T-helper 2 cell treated with Interferon-gamma antibody and Interleukin-4, amounts not matched to agents 5 μg/mL and 100 μg/mL, for 36 hours (primary cell): Measurements from ENCODE around the gene BSDC1.

Experiments used
- DNase-seq: peaks from one replicate; pipeline ENCODE4 v3.0.0; 2021; ENCODE audit warnings: low spot score
- H3K27ac Mint-ChIP-seq: one replicate; pipeline ENCODE4 v1.8.0; 2021; ENCODE audit warnings: mild to moderate bottlenecking, mixed read lengths
- H3K27me3 Mint-ChIP-seq: one replicate; pipeline ENCODE4 v1.8.0; 2021; ENCODE audit warnings: low read depth, mixed read lengths
- H3K36me3 Mint-ChIP-seq: one replicate; pipeline ENCODE4 v1.8.0; 2021; ENCODE audit warnings: low read depth, mixed read lengths
- H3K4me1 Mint-ChIP-seq: one replicate; pipeline ENCODE4 v1.8.0; 2021; ENCODE audit warnings: low read depth, mixed read lengths
- H3K4me3 Mint-ChIP-seq: one replicate; pipeline ENCODE4 v1.8.0; 2022; ENCODE audit warnings: mild to moderate bottlenecking, moderate library complexity, mixed read lengths
- H3K9me3 Mint-ChIP-seq: one replicate; pipeline ENCODE4 v1.8.0; 2021; ENCODE audit warnings: mixed read lengths

Gene BSDC1

DNA sequence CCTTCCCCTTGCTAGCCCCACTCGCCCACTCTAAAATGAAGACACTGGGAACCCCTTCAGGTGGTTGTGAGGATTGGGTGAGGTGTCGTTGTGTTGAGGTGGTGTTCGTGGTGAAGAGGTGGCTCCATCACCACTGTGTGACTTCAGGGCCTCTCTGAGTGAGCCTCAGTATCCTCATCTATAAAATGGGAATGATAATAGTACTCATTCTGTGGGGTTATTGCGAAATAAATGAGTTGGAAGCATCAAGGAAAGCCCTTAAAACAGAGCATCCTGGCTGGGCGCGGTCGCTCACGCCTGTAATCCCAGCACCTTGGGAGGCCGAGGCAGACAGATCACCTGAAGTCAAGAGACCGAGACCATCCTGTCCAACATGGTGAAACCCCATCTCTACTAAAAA lies 51.5 kb downstream of the BSDC1 start:
- peaks cover 8% of the 10 kb centered on the region for H3K27me3 Mint-ChIP-seq
- no peaks in the 10 kb centered on the region for H3K9me3 Mint-ChIP-seq
- peak overlapping the region; percentile 25 for H3K4me3 Mint-ChIP-seq
- H3K36me3 Mint-ChIP-seq, result no peaks in the 10 kb centered on the region
- no peak for DNase-seq
- peaks cover 19% of the 10 kb centered on the region for H3K4me1 Mint-ChIP-seq
- peak overlapping the region; percentile 56 for H3K27ac Mint-ChIP-seq

DNA sequence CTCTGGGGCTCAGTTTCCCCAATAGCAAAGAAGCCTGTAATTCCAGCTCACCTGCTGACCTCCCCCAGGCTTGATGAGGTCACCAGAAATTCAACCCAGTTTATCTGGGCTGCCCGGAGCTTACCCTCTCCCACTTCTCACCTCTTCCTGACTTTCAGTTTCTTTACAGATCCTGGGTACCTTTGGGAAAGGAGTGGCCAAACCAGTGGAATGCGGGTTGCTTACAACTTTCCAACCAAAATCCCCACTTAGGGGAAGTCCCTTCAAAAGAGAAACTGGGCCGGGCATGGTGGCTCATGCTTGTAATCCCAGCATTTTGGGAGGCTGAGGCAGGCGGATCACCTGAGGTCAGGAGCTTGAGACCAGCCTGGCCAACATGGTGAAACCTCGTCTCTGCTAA lies 52.3 kb downstream of the BSDC1 start:
- Mint-ChIP-seq H3K4me3 (no peak overlapping the region), H3K27ac (no peak overlapping the region), H3K36me3 (no peaks in the 10 kb centered on the region), H3K27me3 (peaks cover 8% of the 10 kb centered on the region), H3K9me3 (no peaks in the 10 kb centered on the region), H3K4me1 (peaks cover 26% of the 10 kb centered on the region)
- DNase-seq, result no peak

DNA sequence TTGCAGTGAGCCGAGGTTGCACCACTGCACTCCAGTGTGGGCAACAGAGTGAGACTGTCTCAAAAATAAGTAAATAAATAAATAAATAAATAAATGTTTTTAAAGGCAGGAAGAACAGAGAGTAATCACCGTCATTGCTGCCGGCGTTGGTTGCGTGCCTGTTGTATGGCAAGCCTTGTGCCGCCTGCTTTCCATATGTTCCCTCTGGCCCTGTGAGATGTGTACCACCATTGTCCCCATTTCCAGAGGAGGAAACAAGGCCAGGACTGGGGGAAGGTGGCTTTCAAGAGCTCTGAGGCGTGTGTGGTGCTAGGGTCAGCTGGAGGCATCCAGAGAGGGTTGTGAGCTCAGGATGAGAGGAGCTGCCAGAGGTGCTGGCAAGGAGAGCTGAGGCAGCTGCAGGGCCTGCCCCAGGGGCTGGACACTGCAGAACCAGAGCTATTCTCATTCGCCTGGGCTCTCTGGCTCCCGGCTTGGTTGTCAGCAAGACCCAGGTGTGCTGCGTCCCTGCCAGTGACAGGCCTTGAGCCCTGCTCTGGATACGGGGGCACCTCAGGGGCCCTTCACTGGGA lies 53.0 kb downstream of the BSDC1 start:
- no peaks in the 10 kb centered on the region for H3K9me3 Mint-ChIP-seq
- DNase-seq, result no peak
- peak overlapping the region; percentile 43 for H3K27ac Mint-ChIP-seq
- no peaks in the 10 kb centered on the region for H3K36me3 Mint-ChIP-seq
- H3K4me1 Mint-ChIP-seq, result peaks cover 29% of the 10 kb centered on the region
- H3K27me3 Mint-ChIP-seq, result peaks cover 5% of the 10 kb centered on the region
- no peak overlapping the region for H3K4me3 Mint-ChIP-seq

DNA sequence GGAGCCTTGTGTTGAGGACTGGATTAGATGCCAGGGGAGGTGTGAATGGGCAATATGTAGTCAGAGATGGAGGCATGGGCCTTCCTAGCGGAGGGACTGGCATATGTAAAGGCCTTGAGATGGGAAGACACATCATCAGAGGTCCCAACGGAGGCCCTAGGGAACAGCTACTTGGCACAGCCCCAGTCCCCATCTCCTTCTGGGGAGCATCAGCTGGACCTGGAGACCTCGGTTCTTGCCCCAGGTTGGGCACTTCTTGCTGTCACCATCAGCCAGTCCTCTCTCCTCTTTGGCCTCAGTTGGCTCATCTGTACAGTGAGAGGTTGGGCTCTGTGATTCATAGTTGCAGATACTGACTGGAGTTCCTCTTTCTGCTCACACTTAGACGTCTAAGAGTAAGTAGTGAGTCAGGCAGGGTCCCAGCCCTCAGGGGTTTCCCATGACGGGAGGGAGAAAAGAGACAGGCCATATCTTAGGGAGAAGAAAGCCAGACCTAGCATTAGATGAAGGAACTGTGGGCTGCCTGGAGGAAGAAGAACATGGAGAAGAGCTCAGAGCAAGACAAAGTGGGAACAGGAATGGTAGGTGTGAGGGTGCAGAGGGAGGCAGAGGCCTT lies 54.8 kb downstream of the BSDC1 start:
- H3K4me1 Mint-ChIP-seq, result peaks cover 34% of the 10 kb centered on the region
- H3K27me3 Mint-ChIP-seq, result no peaks in the 10 kb centered on the region
- H3K27ac Mint-ChIP-seq, result no peak overlapping the region
- no peak overlapping the region for H3K4me3 Mint-ChIP-seq
- H3K36me3 Mint-ChIP-seq, result no peaks in the 10 kb centered on the region
- DNase-seq, result no peak
- H3K9me3 Mint-ChIP-seq, result no peaks in the 10 kb centered on the region

DNA sequence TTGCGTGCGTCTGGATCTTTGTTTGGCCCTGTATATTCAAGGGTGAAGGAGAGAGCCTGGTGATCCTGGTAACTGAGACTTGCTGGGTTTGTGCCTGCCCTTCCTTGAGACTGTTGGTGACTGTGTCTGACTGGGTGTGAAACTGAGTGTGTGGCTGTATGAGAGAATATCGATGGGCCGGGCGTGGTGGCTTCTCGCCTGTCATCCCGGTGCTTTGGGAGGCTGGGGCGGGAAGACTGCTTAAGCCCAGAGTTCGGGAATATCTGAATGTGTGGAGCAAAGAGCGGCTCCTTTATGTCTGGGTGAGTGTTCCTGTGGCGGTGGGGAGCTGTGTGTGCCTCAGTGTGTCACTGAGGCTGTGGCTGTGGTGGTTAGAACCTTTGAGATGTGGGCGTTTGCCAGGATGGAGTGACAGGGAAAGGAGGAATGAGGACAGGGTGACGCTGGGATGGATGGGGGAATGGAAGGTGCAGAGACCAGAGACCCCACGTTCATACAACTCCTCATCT lies 55.5 kb downstream of the BSDC1 start:
- Mint-ChIP-seq H3K4me3 (peak overlapping the region; percentile 37), H3K36me3 (peaks cover 6% of the 10 kb centered on the region), H3K27me3 (no peaks in the 10 kb centered on the region), H3K9me3 (no peaks in the 10 kb centered on the region), H3K27ac (no peak overlapping the region), H3K4me1 (peaks cover 38% of the 10 kb centered on the region)
- DNase-seq, result no peak

DNA sequence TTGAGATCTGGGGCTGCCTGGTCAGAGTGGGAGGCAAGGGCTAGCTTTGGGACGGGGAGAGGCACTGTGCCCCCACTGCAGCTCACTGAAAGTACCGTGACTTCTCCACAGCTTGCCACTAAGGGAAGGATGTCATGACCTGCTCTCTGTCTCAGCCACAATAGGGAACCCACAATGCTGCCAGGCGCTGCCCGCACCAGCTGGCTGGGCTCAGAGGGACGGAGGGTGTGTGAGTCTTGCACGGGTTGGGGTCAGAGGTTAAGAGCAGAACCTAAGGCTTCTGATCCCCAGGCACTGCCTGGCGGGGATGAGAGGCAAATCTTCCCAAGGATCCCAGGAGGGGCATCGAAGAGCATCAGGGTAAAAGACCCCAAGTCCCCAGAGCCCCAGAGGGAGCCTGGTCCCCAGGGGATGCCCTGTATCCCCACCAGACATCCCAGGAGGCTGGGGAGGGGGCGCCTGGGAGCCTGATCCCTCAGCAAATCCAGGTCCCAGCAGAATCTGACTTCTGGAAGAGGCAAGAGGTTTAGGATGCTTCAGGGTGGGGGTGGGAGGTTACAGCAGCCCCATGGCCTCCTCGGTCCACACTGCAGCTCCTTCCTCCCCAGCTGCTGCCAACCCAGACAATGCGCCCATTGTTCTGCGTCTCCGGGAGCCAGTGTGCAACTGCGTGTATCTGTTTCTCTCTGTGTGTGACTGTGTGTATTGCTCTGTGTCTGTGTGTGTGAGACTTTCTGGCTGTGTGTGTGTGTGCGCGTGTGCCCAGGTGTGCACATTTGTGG lies 56.2 kb downstream of the BSDC1 start:
- DNase-seq, result no peak
- H3K4me3 Mint-ChIP-seq, result peak overlapping the region; percentile 37

DNA sequence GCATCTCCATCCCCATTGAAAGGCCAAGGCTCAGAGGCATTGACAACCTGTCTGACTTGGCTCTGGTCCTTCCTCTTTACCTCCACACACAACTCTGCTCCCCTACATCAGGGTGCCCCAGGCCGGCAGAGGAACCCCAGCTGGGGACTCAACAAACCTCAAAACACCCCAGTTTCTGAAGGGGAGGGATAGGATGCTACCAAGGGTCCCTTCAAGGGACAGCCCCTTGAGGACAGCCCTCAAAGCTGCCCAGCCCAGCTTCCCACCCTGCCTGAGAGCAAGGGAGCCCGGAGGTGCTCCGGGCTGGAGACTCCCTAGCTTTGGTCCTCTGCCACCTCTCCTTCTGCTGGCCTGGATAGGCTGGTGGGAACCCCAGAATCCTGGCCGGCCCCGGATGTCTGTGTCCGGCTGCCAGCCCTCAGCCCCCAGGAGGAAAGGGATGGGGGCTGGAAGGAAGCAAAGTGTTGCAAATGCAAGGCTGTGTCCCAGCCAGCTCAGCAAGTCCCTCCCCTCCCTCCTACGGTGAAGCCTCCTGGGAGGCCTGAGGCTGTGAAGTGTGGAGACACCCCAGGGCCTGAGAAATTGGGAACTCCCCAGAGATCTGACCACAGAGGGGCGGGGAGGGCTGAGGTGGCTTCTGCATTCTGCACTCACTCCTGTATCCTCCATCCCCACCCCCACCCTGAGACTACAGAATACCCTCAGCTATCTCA lies 57.1 kb downstream of the BSDC1 start:
- no peaks in the 10 kb centered on the region for H3K27me3 Mint-ChIP-seq
- H3K36me3 Mint-ChIP-seq, result peaks cover 18% of the 10 kb centered on the region
- H3K9me3 Mint-ChIP-seq, result no peaks in the 10 kb centered on the region
- peak; percentile 76 for DNase-seq
- peak overlapping the region; percentile 54 for H3K4me3 Mint-ChIP-seq
- peaks cover 31% of the 10 kb centered on the region for H3K4me1 Mint-ChIP-seq
- H3K27ac Mint-ChIP-seq, result no peak overlapping the region

More for the DNA sequence above, 56.2 kb downstream of the BSDC1 start:
- H3K27me3 Mint-ChIP-seq, result no peaks in the 10 kb centered on the region
- H3K27ac Mint-ChIP-seq, result no peak overlapping the region
- H3K4me1 Mint-ChIP-seq, result peaks cover 37% of the 10 kb centered on the region
- no peaks in the 10 kb centered on the region for H3K9me3 Mint-ChIP-seq
- peaks cover 10% of the 10 kb centered on the region for H3K36me3 Mint-ChIP-seq

DNA sequence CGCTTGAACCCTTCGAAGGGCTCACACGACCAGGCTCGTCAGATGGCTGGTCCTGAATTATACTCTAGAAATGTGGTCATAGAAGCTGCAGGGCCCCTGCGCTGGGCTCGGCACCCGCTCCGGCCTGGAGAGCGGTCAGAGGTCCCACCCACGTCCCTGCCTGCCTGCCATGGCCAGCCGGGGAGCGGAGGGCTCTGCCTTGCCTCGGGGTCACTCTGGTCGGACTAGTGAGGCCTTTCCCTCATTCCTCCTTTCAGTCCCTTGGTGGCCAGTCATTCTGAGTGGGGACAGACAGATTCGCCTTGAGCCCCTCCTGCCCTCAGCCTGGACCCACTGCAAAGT lies 57.7 kb downstream of the BSDC1 start:
- H3K27ac Mint-ChIP-seq, result no peak overlapping the region
- H3K36me3 Mint-ChIP-seq, result peaks cover 23% of the 10 kb centered on the region
- H3K4me3 Mint-ChIP-seq, result peak overlapping the region; percentile 54
- peaks cover 33% of the 10 kb centered on the region for H3K4me1 Mint-ChIP-seq
- no peaks in the 10 kb centered on the region for H3K27me3 Mint-ChIP-seq
- no peaks in the 10 kb centered on the region for H3K9me3 Mint-ChIP-seq
- no peak for DNase-seq

DNA sequence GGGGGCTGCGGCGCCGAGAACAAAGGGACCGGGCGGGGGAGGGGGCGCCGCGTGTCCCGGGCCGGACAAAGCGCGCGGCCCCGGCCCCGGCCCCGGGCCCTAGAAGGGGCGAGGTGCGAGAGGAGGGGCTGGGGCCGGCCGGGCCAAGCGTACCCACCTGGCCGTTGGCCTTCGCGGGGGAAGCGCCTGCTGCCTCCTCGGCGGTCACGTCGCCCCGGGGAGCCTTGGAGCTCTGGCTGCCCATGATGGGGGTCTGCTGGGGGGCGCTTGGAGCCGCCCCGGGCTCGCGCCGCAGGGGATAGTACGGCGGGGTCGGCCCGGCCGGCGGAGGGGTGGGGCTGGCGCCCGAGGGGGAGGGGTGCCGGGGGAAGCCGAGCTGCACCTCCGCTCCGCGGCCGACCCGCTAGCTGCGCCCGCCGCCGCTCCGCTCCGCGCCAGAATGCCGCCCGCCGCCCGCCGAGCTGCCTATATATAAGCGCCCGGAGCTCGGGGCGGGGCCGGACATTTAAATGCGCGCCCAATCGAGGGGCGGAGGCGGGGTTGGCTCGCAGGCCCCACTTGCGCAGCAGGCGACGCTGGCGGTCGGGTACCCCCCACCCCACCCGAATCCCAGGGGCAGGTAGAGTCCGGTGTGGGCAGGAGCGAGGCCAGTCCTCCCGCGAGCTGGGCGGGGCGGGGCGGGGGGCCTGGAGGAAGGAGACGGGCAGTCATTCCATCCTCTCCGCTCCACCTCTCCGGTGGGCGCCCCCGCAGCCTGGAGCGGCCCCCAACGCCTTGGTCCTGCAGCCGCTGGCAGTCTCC lies 58.3 kb downstream of the BSDC1 start, which contains the start of gene MARCKSL1:
MARCKSL1 (minus strand) TSS at position 444 of the 801 bp plus-strand sequence; CDS start at position 244, 200 bp downstream.
- Mint-ChIP-seq H3K4me1 (peaks cover 33% of the 10 kb centered on the region), H3K9me3 (no peaks in the 10 kb centered on the region), H3K4me3 (peak within 1 kb of the TSS; percentile 87), H3K27ac (peak within 1 kb of the TSS; percentile 63), H3K36me3 (peaks cover 29% of the 10 kb centered on the region), H3K27me3 (no peaks in the 10 kb centered on the region)
- peak; percentile 80 for DNase-seq

DNA sequence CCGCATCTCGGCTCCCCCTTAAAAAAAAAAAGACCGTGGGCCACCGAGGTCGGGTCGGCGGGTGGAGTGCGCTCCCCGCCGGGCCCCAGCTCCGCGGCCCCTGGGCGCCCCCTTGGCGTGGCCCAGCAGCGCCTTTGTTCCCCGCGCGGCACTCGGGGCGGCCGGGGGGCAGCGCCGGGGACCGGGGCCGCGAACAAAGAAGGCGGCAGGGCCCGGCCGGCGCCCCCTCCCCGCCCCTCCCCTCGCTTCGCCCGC lies 58.8 kb downstream of the BSDC1 start:
- peaks cover 33% of the 10 kb centered on the region for H3K4me1 Mint-ChIP-seq
- H3K36me3 Mint-ChIP-seq, result peaks cover 33% of the 10 kb centered on the region

DNA sequence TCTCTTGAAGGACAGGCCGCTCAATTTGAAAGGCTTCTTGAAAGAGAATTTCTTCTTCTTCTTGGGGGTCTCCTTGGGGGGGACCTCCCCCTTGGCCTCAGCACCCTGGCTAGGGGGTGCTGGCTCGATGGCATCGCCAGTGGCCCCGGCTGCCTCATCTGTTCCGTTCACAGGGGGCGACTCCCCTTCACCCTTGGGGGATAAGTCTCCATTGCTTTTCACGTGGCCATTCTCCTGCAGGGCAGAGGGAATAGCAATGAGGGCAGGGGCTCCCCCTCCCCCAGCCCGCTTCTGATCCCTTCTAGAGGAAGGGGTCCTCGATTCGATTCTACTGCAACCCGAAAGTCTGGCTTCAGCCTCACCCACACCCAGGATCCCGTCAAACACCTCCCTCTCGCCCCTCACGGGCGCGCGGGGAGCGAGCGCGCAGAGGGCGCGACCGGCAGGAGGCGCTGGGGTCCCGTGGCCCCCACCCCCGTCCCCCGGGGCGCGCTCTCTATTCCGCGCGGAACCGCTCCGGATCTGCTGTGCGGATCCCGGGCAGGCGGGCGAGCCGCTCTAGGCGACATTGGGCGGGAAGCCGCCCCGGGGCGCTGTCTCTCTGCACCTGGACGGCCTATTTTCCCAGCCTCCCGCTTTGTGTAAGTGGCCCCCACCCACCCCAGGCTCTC lies 59.2 kb downstream of the BSDC1 start:
- DNase-seq, result peak; percentile 49
- Mint-ChIP-seq H3K27ac (peak overlapping the region; percentile 63), H3K4me1 (peaks cover 33% of the 10 kb centered on the region), H3K4me3 (peak overlapping the region; percentile 87), H3K9me3 (no peaks in the 10 kb centered on the region), H3K36me3 (peaks cover 33% of the 10 kb centered on the region), H3K27me3 (no peaks in the 10 kb centered on the region)

More for the DNA sequence above, 58.8 kb downstream of the BSDC1 start:
- Mint-ChIP-seq H3K27ac (no peak overlapping the region), H3K27me3 (no peaks in the 10 kb centered on the region), H3K9me3 (no peaks in the 10 kb centered on the region), H3K4me3 (peak overlapping the region; percentile 16)
- DNase-seq, result no peak

DNA sequence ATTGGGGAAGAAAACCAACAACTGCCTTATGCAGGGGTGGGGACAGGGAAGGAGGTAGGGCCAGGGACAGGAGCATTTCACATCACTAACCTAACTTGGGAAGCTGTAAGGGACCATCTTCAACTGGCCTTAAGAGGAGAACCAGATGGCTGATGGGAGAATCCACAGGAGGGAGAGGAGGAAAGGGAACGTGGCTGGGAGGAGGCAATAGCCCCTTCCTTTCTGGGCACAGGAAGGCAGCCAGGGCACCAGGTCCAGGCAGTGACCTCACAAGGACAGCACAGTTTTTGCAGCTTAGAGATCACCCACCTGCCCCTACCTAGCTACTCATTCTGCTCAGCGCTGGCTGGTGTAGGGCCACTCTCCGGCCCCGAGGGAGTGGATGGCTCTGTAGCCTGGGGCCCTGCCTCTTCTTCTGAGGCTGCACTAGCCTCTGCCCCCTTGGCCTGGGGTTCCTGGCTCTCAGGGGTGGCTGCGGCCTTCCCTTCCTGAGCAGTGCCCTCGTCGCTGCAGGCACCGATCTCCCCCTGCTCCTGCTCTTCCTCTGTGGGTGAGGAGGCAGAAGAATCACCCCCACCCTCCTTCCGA lies 59.9 kb downstream of the BSDC1 start:
- H3K9me3 Mint-ChIP-seq, result no peaks in the 10 kb centered on the region
- H3K4me1 Mint-ChIP-seq, result peaks cover 33% of the 10 kb centered on the region
- H3K27ac Mint-ChIP-seq, result no peak overlapping the region
- DNase-seq, result no peak
- H3K27me3 Mint-ChIP-seq, result no peaks in the 10 kb centered on the region
- peaks cover 36% of the 10 kb centered on the region for H3K36me3 Mint-ChIP-seq
- peak overlapping the region; percentile 87 for H3K4me3 Mint-ChIP-seq
